GM12892 (cell line): ENCODE results near the gene TNNT1.

ENCODE experiments used
- DNase-seq: peaks from one replicate; pipeline ENCODE4 v3.0.0; 2011; ENCODE audit not compliant: insufficient read length
- FAIRE-seq: peaks from 2 replicates; lab custom pipeline; 2011; peaks lifted over from hg19 to GRCh38; lab: Jason Lieb, UNC
- POLR2A ChIP-seq: IDR thresholded peaks from 2 replicates; pipeline ENCODE4 v1.6.1; 2011; ENCODE audit warnings: low read depth, low read length, control low read depth
- POLR2AphosphoS5 ChIP-seq: IDR thresholded peaks from 2 replicates; pipeline ENCODE4 v1.6.1; 2011; ENCODE audit warnings: low read depth, low read length, control low read depth
- TAF1 ChIP-seq: IDR thresholded peaks from 2 replicates; pipeline ENCODE4 v1.6.1; 2011; ENCODE audit warnings: low read depth, mild to moderate bottlenecking, control low read depth, low read length, borderline replicate concordance

TNNT1 gene

DNA sequence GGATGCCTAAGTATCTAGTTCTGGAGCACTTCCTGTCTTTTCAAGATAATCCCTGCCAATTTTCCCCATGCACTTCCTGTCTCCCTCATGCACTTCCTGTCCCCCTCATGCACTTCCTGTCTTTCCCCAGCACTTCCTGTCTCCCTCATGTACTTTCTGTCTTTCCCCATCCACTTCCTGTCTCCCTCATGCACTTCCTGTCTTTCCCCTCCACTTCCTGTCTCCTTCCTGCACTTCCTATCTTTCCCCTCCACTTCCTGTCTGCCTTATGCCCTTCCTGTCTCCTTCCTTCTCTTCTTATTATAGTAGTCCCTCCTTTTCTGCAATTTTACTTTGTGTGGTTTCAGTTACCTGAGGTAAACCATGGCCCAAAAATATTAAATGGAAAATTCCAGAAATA lies 3.0 kb upstream of the TNNT1 start:
- FAIRE-seq (no peak), DNase-seq (no peak)
- no peak for TF ChIP-seq POLR2AphosphoS5
- no peak for TF ChIP-seq POLR2A
- no peak for TF ChIP-seq TAF1

DNA sequence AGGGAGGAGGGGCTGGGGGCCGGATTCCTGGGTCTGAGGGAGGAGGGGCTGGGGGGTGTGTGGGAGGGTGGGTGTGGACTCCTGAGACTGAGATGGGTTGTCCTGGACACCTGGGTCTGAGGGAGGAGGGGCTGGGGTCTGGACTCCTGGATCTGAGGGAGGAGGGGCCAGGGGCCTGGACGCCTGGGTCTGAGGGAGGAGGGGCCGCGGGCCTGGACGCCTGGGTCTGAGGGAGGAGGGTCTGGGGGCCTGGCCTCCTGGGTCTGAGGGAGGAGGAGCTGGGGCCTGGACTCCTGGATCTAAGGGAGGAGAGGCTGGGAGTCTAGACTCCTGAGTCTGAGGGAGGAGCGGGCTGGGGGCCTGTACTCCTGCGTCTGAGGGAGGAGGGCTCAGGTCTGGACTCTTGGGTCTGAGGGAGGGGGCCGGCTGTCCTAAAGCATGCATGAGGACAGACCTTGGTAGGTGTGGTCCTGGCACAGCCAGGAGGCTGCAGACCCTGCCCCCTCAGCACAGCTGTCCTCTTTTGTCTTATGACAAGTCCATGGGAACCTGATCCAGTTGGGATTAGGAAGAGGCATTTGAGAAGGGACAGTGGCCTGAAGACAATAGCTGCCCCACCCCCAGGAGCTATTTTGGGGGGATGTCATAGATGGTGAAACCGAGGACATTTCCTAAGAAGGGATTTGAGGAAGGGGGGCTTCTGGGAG lies 1.3 kb downstream of the TNNT1 start:
- TF ChIP-seq POLR2AphosphoS5, result no peak
- DNase-seq, result no peak
- no peak for FAIRE-seq

DNA sequence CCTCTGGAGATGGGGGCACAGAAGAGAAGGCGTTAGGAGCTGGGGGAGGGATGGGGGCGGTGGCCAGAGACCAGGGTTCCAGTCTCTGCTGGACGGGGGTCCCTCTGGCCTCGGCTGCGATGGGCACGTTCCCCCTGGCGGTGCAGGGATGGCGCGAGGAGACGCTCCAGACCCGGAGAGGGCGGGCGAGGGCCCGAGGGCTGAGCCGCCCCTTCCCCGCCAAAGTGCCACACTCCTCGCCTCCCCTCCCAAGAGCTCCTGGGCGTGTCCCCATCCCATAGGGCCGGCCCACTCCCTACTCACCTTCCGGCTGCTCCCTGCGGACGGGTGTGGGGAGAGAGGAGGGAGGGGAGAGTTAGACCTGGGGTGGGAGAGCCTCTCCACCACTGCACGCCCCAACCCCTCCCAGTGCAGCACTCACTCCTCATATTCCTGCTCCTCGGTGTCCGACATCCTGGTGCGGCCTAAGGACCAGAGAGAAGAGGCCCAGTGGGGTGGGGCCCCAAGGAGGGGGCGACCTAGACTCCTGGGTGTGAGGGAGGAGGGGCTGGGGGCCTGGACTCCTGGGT lies 2.2 kb downstream of the TNNT1 start:
- FAIRE-seq, result no peak
- no peak for DNase-seq
- no peak for TF ChIP-seq POLR2A
- TF ChIP-seq POLR2AphosphoS5, result no peak
- TF ChIP-seq TAF1, result no peak

DNA sequence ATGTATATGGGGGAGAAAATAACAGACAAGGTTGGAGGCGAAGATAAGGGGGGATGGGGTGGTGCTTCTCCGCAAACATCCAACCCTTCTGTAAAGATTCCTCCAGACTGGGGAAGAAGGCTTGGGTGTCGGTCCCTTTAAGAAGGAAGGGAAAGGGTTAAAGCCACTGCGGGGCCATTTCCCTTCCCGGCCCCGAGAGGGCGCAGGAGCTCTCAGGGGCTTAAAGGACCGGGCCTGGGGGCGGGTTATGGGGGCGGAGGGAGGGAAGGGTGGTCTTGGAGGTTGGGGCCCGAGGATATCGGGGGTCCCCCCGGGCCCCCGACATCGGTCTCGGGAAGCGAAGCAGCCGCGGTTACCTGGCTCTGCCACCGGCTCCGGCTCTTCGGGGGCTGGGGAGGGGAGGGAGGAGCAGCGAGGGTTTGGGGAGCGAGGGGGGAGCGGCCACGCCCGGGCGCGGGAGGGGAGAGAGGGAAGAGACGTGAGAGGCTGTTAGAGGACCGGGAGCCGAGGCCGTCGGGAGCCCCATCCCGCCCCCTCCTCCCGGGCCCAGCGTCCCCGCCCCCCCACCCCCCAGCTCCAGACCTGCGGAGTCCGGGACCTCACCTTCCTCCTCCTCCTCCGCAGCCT lies 2.8 kb downstream of the TNNT1 start:
- FAIRE-seq (no peak), DNase-seq (no peak)
- no peak for TF ChIP-seq POLR2AphosphoS5
- TF ChIP-seq POLR2A, result no peak

DNA sequence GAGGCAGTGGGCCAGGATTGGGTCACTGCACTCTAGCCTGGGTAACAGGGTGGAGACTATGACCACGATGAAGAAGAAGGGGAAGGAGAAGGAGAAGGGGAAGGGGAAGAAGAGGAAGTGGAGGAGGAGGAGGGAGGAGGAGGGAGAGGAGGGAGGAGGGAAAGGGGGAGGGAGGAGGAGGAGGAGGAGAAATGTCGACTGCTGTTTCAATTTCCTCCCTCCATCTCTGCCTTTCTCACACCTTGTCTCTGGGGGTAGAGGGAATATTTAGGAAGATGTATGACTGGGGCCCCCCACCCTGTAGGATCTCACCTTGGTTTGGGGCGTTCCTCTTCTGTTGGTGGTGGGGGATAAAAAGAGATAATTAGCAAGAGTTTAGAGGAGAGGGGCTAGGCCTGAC lies 3.8 kb downstream of the TNNT1 start:
- no peak for DNase-seq
- no peak for FAIRE-seq
- TF ChIP-seq POLR2A, result no peak
- TF ChIP-seq POLR2AphosphoS5, result no peak
- no peak for TF ChIP-seq TAF1

DNA sequence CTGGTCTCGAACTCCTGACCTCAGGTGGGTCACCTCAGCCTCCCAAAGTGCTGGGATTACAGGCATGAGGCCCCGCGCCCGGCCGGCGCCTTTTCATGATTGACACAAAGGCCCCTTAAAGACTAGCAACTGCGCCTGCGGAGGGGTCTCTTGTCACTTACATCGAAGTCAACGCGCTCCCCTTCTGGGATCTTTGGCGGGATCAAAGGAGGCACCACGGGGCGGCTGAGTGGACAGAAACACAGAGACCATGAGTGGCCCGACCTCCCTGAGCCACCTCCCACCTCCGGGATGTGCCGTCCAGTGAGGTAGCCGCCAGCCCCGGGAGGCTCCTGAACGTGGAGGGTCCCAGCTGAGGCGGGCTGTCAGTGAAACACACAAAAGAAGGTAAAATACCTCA lies 7.3 kb downstream of the TNNT1 start:
- TF ChIP-seq POLR2A, result no peak
- TF ChIP-seq TAF1, result no peak
- TF ChIP-seq POLR2AphosphoS5, result no peak
- FAIRE-seq, result no peak
- no peak for DNase-seq

DNA sequence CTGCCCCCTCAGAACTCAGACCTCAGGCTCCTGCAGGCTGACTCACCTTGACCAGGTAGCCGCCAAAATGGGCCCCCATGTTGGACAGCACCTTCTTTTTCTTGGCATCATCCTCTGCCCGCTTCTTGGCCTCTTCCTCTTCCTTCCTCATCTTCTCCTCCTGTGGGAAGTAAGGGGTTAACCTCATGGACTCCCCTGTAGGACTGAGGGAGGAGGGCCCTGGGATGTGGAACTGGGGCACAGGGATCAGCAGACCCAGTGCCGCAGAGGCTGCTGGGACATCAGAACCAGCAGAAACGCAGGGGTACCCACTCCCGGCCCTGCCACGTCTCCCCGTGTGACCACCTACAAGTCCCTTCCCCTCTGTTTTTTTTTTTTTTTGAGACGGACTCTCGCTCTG lies 11.1 kb downstream of the TNNT1 start:
- FAIRE-seq, result no peak
- TF ChIP-seq POLR2A, result no peak
- no peak for TF ChIP-seq POLR2AphosphoS5
- no peak for TF ChIP-seq TAF1

DNA sequence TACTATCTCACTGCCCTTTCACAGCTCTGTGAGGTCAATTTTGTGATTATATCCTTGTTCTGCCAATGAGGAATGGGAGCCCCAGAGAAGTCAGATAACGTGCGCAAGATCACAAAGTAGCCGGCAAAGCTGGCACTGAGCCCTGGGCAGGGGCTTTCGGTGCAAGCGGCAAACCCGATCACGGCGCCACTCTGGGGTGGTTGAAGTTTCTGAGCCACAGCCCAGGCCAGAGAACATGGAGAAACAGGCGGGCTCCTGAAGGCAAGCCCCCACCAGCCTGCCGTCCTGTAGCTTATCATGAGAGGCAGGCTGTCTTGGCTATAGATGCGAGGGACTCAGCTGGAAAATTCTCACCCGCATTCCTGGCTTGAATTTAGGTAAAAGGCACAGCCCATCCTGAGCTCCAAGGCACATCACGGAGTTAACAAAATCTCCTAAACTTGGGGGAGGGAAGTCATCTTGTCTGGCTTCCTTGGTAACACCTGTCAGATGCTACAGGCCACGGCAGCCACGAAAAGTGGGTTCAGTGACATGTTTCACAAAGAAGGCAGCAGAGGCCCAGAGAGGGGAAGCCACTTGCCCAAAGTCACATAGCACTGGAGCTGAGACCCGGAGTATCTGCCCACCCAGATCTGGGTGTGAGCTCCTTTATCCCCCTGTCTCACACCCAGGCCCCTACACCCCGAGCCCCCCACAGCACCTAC lies 12.5 kb downstream of the TNNT1 start:
- no peak for FAIRE-seq
- no peak for DNase-seq
- TF ChIP-seq POLR2A (no peak), TAF1 (no peak), POLR2AphosphoS5 (no peak)

More for the DNA sequence above, 11.1 kb downstream of the TNNT1 start:
- DNase-seq, result no peak

DNA sequence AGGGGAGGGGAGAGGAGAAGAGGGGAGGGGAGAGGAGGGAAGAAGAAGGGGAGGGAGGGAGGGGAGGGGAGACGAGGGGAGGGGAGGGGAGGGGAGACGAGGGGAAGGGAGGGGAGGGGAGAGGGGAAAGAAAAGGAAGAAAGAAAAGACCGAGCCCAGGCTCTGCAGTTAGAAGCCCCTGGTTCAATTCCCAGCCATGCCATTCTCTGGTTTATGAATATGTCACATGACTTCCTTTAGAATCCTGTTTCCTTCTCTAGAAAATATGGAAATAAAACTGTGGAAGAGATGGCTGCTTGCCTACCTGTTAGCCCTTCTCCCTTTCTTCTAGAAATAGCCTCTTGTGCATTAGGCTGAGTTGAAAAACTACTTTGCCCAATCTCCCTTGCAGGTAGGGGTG lies 14.3 kb downstream of the TNNT1 start:
- DNase-seq, result no peak
- FAIRE-seq, result no peak
- TF ChIP-seq TAF1 (no peak), POLR2A (no peak), POLR2AphosphoS5 (no peak)

DNA sequence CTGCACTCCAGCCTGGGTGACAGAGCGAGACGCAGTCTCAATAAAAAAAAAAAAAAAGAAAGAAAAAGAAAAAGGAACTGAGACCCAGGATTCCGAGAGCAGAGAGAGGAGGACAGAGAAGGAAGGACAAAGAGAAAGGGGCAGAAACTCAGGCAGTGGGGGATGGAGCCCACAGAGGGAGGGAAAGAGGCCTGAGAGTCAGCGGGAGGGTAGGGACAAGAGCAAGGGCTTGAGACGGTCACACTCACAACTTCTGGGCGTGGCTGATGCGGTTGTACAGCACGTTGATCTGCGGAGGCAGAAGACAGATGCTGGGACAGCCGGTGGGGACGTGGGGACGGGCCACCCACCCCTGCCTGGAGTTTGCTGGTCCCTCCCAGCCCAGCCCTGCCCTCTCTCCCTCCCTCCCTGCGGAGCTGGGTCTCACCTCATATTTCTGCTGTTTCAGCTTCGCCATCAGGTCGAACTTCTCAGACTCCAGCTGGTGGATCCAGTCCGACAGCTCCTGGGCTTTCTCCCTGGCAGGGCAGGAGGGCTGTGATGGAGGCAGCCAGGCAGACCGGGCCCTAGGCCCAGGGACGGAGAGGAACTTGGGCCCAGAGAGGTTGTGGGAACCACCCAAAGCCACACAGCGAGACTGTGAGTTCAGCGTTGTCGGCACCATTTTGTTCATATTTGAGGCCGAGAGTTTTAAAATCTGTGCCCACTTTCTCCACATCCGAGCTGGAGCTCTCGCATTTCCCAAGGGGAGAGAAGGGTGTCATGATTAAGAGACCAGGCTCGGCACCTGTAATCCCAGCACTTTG lies 15.2 kb downstream of the TNNT1 start:
- FAIRE-seq, result no peak
- no peak for DNase-seq
- TF ChIP-seq TAF1 (no peak), POLR2AphosphoS5 (no peak), POLR2A (no peak)
